Measurements from ENCODE around the gene LASP1.

DNA sequence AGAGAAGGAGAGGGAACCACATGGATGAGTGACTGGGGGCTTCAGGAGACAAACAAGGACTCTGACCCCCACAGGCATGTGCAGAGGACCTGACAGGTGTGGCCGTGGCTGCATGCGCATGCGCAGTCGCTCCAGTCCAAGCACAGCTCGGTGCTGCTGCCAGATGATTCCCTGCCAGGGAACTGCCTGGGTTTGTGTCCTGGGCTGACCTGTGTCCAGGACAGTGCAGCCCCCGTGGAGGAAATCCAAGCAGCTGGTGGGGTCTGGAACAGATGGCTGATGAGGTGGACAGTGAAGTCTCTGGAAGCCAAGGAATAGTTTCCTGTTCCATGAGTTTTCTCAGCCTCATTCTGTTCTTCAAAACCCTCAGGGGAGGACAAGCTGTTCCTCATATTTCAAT is 27.3 kb downstream of the LASP1 start:
- TF ChIP-seq, protein P1, sequence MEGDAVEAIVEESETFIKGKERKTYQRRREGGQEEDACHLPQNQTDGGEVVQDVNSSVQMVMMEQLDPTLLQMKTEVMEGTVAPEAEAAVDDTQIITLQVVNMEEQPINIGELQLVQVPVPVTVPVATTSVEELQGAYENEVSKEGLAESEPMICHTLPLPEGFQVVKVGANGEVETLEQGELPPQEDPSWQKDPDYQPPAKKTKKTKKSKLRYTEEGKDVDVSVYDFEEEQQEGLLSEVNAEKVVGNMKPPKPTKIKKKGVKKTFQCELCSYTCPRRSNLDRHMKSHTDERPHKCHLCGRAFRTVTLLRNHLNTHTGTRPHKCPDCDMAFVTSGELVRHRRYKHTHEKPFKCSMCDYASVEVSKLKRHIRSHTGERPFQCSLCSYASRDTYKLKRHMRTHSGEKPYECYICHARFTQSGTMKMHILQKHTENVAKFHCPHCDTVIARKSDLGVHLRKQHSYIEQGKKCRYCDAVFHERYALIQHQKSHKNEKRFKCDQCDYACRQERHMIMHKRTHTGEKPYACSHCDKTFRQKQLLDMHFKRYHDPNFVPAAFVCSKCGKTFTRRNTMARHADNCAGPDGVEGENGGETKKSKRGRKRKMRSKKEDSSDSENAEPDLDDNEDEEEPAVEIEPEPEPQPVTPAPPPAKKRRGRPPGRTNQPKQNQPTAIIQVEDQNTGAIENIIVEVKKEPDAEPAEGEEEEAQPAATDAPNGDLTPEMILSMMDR (IDR thresholded peaks at IDR 0.05), result no peak
- TF ChIP-seq POLR2AphosphoS5 (IDR thresholded peaks at IDR 0.05), result no peak
- TF ChIP-seq POLR2A (IDR thresholded peaks at IDR 0.05), result no peak
